SK-N-SH (cell line): ENCODE results near the gene POLR3H. TPM values are rescaled to one million over a fixed set of nuclear protein-coding genes. Genes with fewer than 3 reads are reported as not detected.

ENCODE experiments used
- CTCF ChIA-PET: fragments of 300-600, 350-600 bp; formaldehyde crosslinking; extraction: SDS; loops from one replicate; lab custom pipeline; 2021; lab: Yijun Ruan, JAX
- POLR2A ChIA-PET: fragments of 350-600 bp; sonication (Branson Sonifier 250); formaldehyde crosslinking; extraction: SDS; loops from one replicate; lab custom pipeline; 2020; ENCODE audit warnings: antibody characterized with exemption, inconsistent platforms; lab: Yijun Ruan, JAX
- DNase-seq: peaks from one replicate; pipeline ENCODE4 v3.0.0; 2012
- H2AFZ ChIP-seq: fragments of 200-600 bp; sonication (generic); 2 replicates; pipeline ENCODE4 v1.8.1; 2016; ENCODE audit warnings: antibody characterized with exemption, mild to moderate bottlenecking, low read depth
- H3F3A ChIP-seq: fragments of 200-600 bp; sonication (generic); replicated peaks from 2 replicates; pipeline ENCODE3; 2016; ENCODE audit warnings: antibody characterized with exemption, mild to moderate bottlenecking; ENCODE audit not compliant: insufficient read depth
- H3K27ac ChIP-seq, 2 experiments: fragments of 200-500 bp in 1 of 2; fragments of 200-600 bp in 1 of 2; sonication (Bioruptor generic) in 1 of 2; sonication (generic), shearing (Covaris generic) in 1 of 2; 2 replicates each; pipeline versions ENCODE4 v1.5.1 to v1.6.1; 2014 to 2016; ENCODE audit warnings: low read depth in 2 of 2, inconsistent platforms in 1 of 2, low read length in 1 of 2, mild to moderate bottlenecking in 1 of 2, mixed read lengths in 1 of 2
- H3K27me3 ChIP-seq: fragments of 200-600 bp; sonication (generic), shearing (Covaris generic); 2 replicates; pipeline ENCODE4 v1.6.1; 2016; ENCODE audit warnings: mixed run types; ENCODE audit not compliant: insufficient read depth
- H3K36me3 ChIP-seq, 2 experiments: fragments of 200-500 bp in 1 of 2; fragments of 200-600 bp in 1 of 2; sonication (Bioruptor generic) in 1 of 2; sonication (generic) in 1 of 2; replicated peaks in 1 of 2; 2 replicates each; pipeline versions ENCODE3 to v1.5.1; 2014 to 2016; ENCODE audit warnings: low read length in 1 of 2, mild to moderate bottlenecking in 1 of 2; ENCODE audit not compliant: insufficient read depth in 2 of 2, control insufficient read depth in 1 of 2
- H3K4me1 ChIP-seq, 2 experiments: fragments of 200-500 bp in 1 of 2; fragments of 200-600 bp in 1 of 2; sonication (Bioruptor generic) in 1 of 2; sonication (generic), shearing (Covaris generic) in 1 of 2; 2 replicates each; pipeline versions ENCODE4 v1.5.1 to v1.6.1; 2014 to 2016; ENCODE audit warnings: low read depth in 1 of 2, low read length in 1 of 2, mixed run types in 1 of 2; ENCODE audit not compliant: insufficient read depth in 2 of 2, control insufficient read depth in 1 of 2
- H3K4me2 ChIP-seq: fragments of 200-600 bp; sonication (generic), shearing (Covaris generic); 2 replicates; pipeline ENCODE4 v1.6.1; 2017; ENCODE audit warnings: mixed run types
- H3K4me3 ChIP-seq, 2 experiments: fragments of 200-500 bp in 1 of 2; fragments of 200-600 bp in 1 of 2; sonication (Bioruptor generic) in 1 of 2; sonication (generic), shearing (Covaris generic) in 1 of 2; 2 replicates each; pipeline versions ENCODE4 v1.5.1 to v1.8.1; 2014 to 2016; ENCODE audit warnings: low read depth in 2 of 2, inconsistent platforms in 1 of 2, low read length in 1 of 2, mild to moderate bottlenecking in 1 of 2, mixed read lengths in 1 of 2, moderate library complexity in 1 of 2
- H3K79me2 ChIP-seq: fragments of 200-600 bp; sonication (generic); 2 replicates; pipeline ENCODE4 v1.8.1; 2017; ENCODE audit warnings: mild to moderate bottlenecking; ENCODE audit not compliant: insufficient read depth
- H3K9ac ChIP-seq: fragments of 200-600 bp; sonication (generic); 2 replicates; pipeline ENCODE4 v1.6.1; 2017; ENCODE audit warnings: mixed run types
- H3K9me2 ChIP-seq: fragments of 200-600 bp; sonication (generic); 2 replicates; pipeline ENCODE4 v1.6.1; 2017; ENCODE audit warnings: mixed run types
- H3K9me3 ChIP-seq: fragments of 200-600 bp; sonication (generic); 2 replicates; pipeline ENCODE4 v1.6.1; 2017; ENCODE audit warnings: mixed run types, mild to moderate bottlenecking, moderate library complexity
- H4K20me1 ChIP-seq: fragments of 200-600 bp; sonication (generic); 2 replicates; pipeline ENCODE4 v1.6.1; 2017; ENCODE audit warnings: mild to moderate bottlenecking, mixed run types; ENCODE audit not compliant: insufficient read depth
- ELF1 ChIP-seq: IDR thresholded peaks from 2 replicates; pipeline ENCODE4 v1.4.0; 2012
- EZH2phosphoT487 ChIP-seq: fragments of 200-600 bp; sonication (generic); IDR thresholded peaks from 2 replicates; pipeline ENCODE4 v1.6.1; 2017; ENCODE audit warnings: low read depth, mixed run types, mild to moderate bottlenecking, antibody characterized with exemption, moderate library complexity, borderline replicate concordance
- FOSL2 ChIP-seq: IDR thresholded peaks from 2 replicates; pipeline ENCODE4 v1.4.0; 2012; ENCODE audit warnings: low read depth, mild to moderate bottlenecking, moderate library complexity, borderline replicate concordance
- FOXJ3 ChIP-seq: sonication (generic); formaldehyde crosslinking; IDR thresholded peaks from 2 replicates; pipeline ENCODE4 v1.5.1; 2020; ENCODE audit warnings: mild to moderate bottlenecking, missing genetic modification reagents
- GABPA ChIP-seq: IDR thresholded peaks from 2 replicates; pipeline ENCODE4 v1.4.0; 2012; ENCODE audit warnings: low read depth, mild to moderate bottlenecking
- JUND ChIP-seq: IDR thresholded peaks from 2 replicates; pipeline ENCODE4 v1.4.0; 2012
- MEF2A ChIP-seq: IDR thresholded peaks from 2 replicates; pipeline ENCODE4 v1.4.0; 2012; ENCODE audit warnings: low read depth, borderline replicate concordance
- MXI1 ChIP-seq: IDR thresholded peaks from 2 replicates; pipeline ENCODE4 v1.6.1; 2012; ENCODE audit warnings: mild to moderate bottlenecking, low read depth, low read length, improper control_type of control experiment
- NFIC ChIP-seq: IDR thresholded peaks from 2 replicates; pipeline ENCODE4 v1.4.0; 2012; ENCODE audit warnings: borderline replicate concordance
- NRF1 ChIP-seq: IDR thresholded peaks from 2 replicates; pipeline ENCODE4 v1.6.1; 2012; ENCODE audit warnings: low read depth, mild to moderate bottlenecking, low read length
- RCOR1 ChIP-seq: fragments of 150-350 bp; IDR thresholded peaks from 2 replicates; pipeline ENCODE4 v1.6.1; 2017; ENCODE audit warnings: antibody characterized with exemption, low read length
- SIN3A ChIP-seq: IDR thresholded peaks from 2 replicates; pipeline ENCODE4 v1.6.1; 2012; ENCODE audit warnings: low read depth, mild to moderate bottlenecking, low read length, moderate library complexity, borderline replicate concordance
- TAF1 ChIP-seq: IDR thresholded peaks from 2 replicates; pipeline ENCODE4 v1.6.1; 2012; ENCODE audit warnings: low read depth, mild to moderate bottlenecking, low read length, moderate library complexity, borderline replicate concordance
- TEAD4 ChIP-seq: IDR thresholded peaks from 2 replicates; pipeline ENCODE4 v1.4.0; 2012; ENCODE audit warnings: mild to moderate bottlenecking, borderline replicate concordance; ENCODE audit not compliant: insufficient read depth
- YY1 ChIP-seq: IDR thresholded peaks from 2 replicates; pipeline ENCODE4 v1.4.0; 2012; ENCODE audit warnings: low read depth, mild to moderate bottlenecking
- WGBS: methylation state at CpG from one replicate; pipeline ENCODE4 v1.1.6; 2017; ENCODE audit warnings: low lambda C conversion rate; 5-methylcytosine and 5-hydroxymethylcytosine counted together
- polyA plus RNA-seq, 3 experiments: library from polyadenylated mRNA; depleted of rRNA; stranded (reverse); fragments of >200 nt; gene quantifications; 2 replicates each; pipeline ENCODE4 v1.2.3, GENCODE V29; 2012
- TF ChIP-seq, protein P1 (sequence below): fragments of 200-600 bp; sonication (generic); IDR thresholded peaks from 2 replicates; pipeline ENCODE4 v1.6.1; 2017; ENCODE audit warnings: antibody characterized with exemption, mild to moderate bottlenecking, moderate library complexity
- TF ChIP-seq, protein P2 (sequence below): IDR thresholded peaks from 2 replicates; pipeline ENCODE4 v1.4.0; 2012; ENCODE audit warnings: low read depth
- TF ChIP-seq, protein P3 (sequence below): fragments of 150-350 bp; IDR thresholded peaks from 2 replicates; pipeline ENCODE4 v1.6.1; 2016; ENCODE audit warnings: mild to moderate bottlenecking, low read depth, low read length
- TF ChIP-seq, protein P4 (sequence below): fragments of 150-350 bp; IDR thresholded peaks from 2 replicates; pipeline ENCODE4 v1.6.1; 2017; ENCODE audit warnings: antibody characterized with exemption, low read length, low read depth, borderline replicate concordance
- TF ChIP-seq, protein P5 (sequence below): IDR thresholded peaks from 2 replicates; pipeline ENCODE4 v1.6.1; 2012; ENCODE audit warnings: mild to moderate bottlenecking, low read depth, low read length, moderate library complexity
- TF ChIP-seq, protein P6 (sequence below): IDR thresholded peaks from 2 replicates; pipeline ENCODE4; 2012

Gene POLR3H
- polyA plus RNA-seq, 1 of the 3 experiments (the other 2 are of a cell fraction): 22.9 TPM

DNA sequence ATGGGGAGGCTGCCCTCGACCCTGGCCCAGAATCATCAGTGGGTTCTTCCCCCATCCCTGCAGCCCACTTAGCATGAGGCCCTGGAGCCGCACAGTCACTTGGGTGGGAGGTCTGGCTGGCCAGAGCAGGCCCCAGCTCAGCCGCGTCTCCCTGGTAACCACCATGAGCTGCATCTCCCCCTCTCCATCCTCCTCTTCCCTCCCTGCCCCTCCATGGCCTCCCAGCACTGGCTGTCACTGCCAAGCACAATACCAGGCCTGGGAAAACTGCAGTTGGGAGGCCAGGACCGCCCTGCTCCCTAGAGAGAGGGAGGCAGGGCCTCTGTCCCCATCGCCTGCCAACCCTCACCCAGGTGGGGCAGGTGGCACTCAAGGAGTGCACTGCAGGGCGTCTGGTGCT, 24.5 kb upstream of the POLR3H start:
- H3K9ac ChIP-seq: no peak overlapping the region
- POLR2A ChIA-PET: no interaction called here
- peaks cover 17% of the 10 kb centered on the region for H3F3A ChIP-seq
- peaks cover 0 to 6% of the 10 kb centered on the region in 2 experiments; a peak in 1 of 4 replicates for H3K4me1 ChIP-seq
- H3K79me2 ChIP-seq: no peaks in the 10 kb centered on the region
- DNase-seq: peak; percentile 57
- no peak overlapping the region for H3K4me3 ChIP-seq
- no peak overlapping the region for H2AFZ ChIP-seq
- no peak overlapping the region for H3K4me2 ChIP-seq
- no peaks in the 10 kb centered on the region for H3K36me3 ChIP-seq
- H3K27me3 ChIP-seq: no peaks in the 10 kb centered on the region
- 59% methylated on average over 5 of the region's 7 CpGs for WGBS
- no peaks in the 10 kb centered on the region for H3K9me3 ChIP-seq
- H3K9me2 ChIP-seq: no peaks in the 10 kb centered on the region
- H3K27ac ChIP-seq: no peak overlapping the region; a peak in 1 of 4 replicates
- CTCF ChIA-PET: interaction anchor here (0.6 to 1.9 kb wide), 2 partner anchors 10 to 28 kb away, joined by 3 to 4 read pairs; no protein-coding TSS in a partner anchor
- TF ChIP-seq EZH2phosphoT487 (no peak), NRF1 (no peak), MEF2A (no peak), ELF1 (no peak)
- no peaks in the 10 kb centered on the region for H4K20me1 ChIP-seq

DNA sequence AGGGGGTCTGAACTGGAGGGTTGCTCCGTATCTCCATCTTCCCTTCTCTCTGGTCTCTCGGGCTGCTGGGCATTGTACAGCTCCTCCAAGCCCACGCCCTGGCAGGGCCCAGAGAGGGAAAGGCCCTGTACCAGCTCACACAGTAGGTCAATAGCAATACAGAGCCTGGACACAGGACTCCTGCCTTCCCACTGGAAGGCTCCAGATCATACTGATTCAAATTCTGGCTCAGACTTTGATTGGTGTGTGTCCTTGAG, 23.2 kb upstream of the POLR3H start:
- Histone ChIP-seq H3K27ac (no peak overlapping the region), H3K9me3 (no peaks in the 10 kb centered on the region), H3K9me2 (no peaks in the 10 kb centered on the region), H3K27me3 (no peaks in the 10 kb centered on the region), H4K20me1 (no peaks in the 10 kb centered on the region), H3K4me3 (no peak overlapping the region), H3F3A (peaks cover 17% of the 10 kb centered on the region), H3K79me2 (no peaks in the 10 kb centered on the region), H3K4me1 (peaks cover 0 to 13% of the 10 kb centered on the region in 2 experiments; a peak in 1 of 4 replicates), H2AFZ (no peak overlapping the region), H3K36me3 (no peaks in the 10 kb centered on the region), H3K4me2 (no peak overlapping the region), H3K9ac (no peak overlapping the region)
- POLR2A ChIA-PET: no interaction called here
- CTCF ChIA-PET: no interaction called here
- TF ChIP-seq YY1 (no peak), FOSL2 (no peak), GABPA (no peak), JUND (no peak), RCOR1 (no peak), SIN3A (no peak), MXI1 (no peak), FOXJ3 (CRISPR knock-in tag) (no peak), ELF1 (no peak), TEAD4 (no peak), NFIC (no peak), TAF1 (no peak)
- TF ChIP-seq, protein P1, sequence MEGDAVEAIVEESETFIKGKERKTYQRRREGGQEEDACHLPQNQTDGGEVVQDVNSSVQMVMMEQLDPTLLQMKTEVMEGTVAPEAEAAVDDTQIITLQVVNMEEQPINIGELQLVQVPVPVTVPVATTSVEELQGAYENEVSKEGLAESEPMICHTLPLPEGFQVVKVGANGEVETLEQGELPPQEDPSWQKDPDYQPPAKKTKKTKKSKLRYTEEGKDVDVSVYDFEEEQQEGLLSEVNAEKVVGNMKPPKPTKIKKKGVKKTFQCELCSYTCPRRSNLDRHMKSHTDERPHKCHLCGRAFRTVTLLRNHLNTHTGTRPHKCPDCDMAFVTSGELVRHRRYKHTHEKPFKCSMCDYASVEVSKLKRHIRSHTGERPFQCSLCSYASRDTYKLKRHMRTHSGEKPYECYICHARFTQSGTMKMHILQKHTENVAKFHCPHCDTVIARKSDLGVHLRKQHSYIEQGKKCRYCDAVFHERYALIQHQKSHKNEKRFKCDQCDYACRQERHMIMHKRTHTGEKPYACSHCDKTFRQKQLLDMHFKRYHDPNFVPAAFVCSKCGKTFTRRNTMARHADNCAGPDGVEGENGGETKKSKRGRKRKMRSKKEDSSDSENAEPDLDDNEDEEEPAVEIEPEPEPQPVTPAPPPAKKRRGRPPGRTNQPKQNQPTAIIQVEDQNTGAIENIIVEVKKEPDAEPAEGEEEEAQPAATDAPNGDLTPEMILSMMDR: no peak
- TF ChIP-seq, protein P2, sequence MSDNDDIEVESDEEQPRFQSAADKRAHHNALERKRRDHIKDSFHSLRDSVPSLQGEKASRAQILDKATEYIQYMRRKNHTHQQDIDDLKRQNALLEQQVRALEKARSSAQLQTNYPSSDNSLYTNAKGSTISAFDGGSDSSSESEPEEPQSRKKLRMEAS: no peak
- TF ChIP-seq, protein P3, sequence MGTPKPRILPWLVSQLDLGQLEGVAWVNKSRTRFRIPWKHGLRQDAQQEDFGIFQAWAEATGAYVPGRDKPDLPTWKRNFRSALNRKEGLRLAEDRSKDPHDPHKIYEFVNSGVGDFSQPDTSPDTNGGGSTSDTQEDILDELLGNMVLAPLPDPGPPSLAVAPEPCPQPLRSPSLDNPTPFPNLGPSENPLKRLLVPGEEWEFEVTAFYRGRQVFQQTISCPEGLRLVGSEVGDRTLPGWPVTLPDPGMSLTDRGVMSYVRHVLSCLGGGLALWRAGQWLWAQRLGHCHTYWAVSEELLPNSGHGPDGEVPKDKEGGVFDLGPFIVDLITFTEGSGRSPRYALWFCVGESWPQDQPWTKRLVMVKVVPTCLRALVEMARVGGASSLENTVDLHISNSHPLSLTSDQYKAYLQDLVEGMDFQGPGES: no peak
- TF ChIP-seq, protein P4, sequence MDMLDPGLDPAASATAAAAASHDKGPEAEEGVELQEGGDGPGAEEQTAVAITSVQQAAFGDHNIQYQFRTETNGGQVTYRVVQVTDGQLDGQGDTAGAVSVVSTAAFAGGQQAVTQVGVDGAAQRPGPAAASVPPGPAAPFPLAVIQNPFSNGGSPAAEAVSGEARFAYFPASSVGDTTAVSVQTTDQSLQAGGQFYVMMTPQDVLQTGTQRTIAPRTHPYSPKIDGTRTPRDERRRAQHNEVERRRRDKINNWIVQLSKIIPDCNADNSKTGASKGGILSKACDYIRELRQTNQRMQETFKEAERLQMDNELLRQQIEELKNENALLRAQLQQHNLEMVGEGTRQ: no peak
- TF ChIP-seq, protein P5, sequence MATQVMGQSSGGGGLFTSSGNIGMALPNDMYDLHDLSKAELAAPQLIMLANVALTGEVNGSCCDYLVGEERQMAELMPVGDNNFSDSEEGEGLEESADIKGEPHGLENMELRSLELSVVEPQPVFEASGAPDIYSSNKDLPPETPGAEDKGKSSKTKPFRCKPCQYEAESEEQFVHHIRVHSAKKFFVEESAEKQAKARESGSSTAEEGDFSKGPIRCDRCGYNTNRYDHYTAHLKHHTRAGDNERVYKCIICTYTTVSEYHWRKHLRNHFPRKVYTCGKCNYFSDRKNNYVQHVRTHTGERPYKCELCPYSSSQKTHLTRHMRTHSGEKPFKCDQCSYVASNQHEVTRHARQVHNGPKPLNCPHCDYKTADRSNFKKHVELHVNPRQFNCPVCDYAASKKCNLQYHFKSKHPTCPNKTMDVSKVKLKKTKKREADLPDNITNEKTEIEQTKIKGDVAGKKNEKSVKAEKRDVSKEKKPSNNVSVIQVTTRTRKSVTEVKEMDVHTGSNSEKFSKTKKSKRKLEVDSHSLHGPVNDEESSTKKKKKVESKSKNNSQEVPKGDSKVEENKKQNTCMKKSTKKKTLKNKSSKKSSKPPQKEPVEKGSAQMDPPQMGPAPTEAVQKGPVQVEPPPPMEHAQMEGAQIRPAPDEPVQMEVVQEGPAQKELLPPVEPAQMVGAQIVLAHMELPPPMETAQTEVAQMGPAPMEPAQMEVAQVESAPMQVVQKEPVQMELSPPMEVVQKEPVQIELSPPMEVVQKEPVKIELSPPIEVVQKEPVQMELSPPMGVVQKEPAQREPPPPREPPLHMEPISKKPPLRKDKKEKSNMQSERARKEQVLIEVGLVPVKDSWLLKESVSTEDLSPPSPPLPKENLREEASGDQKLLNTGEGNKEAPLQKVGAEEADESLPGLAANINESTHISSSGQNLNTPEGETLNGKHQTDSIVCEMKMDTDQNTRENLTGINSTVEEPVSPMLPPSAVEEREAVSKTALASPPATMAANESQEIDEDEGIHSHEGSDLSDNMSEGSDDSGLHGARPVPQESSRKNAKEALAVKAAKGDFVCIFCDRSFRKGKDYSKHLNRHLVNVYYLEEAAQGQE: no peak
- TF ChIP-seq, protein P6, sequence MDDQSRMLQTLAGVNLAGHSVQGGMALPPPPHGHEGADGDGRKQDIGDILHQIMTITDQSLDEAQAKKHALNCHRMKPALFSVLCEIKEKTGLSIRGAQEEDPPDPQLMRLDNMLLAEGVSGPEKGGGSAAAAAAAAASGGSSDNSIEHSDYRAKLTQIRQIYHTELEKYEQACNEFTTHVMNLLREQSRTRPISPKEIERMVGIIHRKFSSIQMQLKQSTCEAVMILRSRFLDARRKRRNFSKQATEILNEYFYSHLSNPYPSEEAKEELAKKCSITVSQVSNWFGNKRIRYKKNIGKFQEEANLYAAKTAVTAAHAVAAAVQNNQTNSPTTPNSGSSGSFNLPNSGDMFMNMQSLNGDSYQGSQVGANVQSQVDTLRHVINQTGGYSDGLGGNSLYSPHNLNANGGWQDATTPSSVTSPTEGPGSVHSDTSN: no peak
- DNase-seq: no peak
- 100% methylated on average over 1 of the region's 3 CpGs for WGBS
